T1000 (cell line): Measurements from ENCODE around the gene SCGB3A2.
"Not testable (repeated sequence)": the region's sequence is repeated elsewhere in the genome, so short reads cannot be mapped to it uniquely, and the experiment has no call there.

Experiments used
- DNase-seq: peaks from one replicate; lab custom pipeline; 2025; ENCODE audit warnings: mixed read lengths; lab: John Stamatoyannopoulos, UW

SCGB3A2 gene

DNA sequence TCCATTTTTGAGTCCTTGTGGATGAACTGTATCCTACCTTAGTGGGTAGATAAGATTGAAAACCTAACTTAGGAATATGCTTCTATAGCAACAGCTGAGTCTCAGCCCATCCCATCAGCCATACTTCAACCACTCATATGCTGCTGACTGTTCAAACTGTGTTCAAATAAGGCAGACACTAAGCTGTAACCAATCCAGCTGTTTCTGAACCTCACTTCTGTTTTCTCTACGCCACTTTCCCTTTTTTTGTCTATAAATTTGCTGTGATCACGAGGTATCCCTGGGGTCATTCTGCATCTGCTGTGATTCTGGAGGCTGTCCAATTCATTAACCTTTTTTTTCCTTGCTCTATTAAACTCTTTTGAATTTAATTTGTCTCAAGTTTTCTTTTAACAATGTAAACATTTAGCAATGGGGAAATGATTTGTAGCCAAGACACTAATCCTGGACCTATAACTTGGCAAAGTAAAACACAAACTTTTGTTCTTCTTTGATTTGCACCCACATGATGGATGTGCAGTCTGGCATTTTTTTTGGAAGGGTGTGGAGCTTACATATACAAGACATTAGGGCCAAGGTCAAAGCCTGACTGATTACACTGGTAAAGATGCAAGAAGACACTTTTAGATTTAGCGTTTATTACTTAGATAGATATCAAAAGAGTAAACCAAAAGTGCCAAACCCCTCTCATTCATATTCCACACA lies 14.9 kb upstream of the SCGB3A2 start:
- DNase-seq, result no peak

GRCh38 chr5:147869112-147869511 lies 9.4 kb upstream of the SCGB3A2 start:
- DNase-seq, result no peak

GRCh38 chr5:147869892-147870291 lies 8.6 kb upstream of the SCGB3A2 start:
- not testable (repeated sequence) for DNase-seq

- DNase-seq, result not testable (repeated sequence)
These were observed 6.4 kb upstream of the SCGB3A2 start for GRCh38 chr5:147871980-147872549.

DNA sequence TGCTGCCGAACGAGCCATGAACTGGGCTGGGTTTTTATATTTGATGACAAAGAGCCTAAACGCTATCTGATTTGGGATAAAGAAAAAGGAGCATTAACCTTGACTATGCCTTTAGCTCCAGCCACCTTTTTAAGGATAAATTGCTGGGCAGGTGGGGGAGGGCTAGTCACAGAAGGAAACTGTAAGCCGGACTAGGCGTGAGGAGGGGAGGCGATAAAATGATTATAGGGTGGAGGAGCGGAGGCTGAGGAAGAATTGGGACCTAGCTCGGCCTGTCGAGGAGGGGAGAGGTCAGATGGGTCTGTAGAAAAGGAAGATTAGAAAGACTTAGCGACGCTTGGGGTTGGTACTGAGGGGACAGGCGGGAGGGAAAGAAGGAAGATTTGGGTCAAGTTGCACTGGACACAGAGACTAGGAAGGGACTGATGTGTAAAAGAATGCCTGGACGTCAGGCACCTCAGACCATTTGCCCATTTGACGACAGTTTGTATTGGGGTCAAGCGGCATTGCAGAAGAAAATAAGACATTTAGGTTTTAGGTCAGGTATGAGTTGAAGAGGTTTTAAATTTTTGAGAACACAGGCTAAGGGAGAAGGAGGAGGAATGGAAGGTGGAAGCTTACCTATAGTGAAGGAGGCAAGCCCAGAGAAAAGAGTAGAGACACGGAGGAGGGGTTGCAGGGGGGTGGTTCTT lies 5.6 kb upstream of the SCGB3A2 start:
- not testable (repeated sequence) for DNase-seq

GRCh38 chr5:147874118-147874875 lies 4.2 kb upstream of the SCGB3A2 start:
- DNase-seq, result not testable (repeated sequence)

DNA sequence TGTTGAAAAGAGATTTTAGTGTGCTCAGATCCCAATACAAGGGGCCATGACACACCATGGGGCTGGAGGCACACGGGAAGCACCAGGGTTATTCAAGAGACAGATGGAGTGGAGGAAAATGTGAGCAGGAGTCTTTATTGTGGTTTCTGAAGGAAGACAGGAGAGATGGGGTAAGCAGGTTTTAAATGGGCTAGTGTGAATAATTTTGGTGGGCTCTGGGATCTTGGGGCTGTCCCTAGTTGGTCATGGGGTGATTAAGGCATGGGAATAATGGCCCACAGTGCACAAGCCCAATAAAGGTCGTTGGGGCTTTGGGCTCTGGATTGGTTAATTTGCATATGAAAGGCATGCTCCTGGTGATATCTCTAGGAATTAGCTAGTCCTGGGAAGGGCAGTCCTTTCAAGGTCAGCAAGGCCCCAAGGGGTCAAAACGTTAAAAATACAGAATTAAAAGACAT lies 3.6 kb upstream of the SCGB3A2 start:
- DNase-seq, result no peak

GRCh38 chr5:147876141-147876540 lies 2.4 kb upstream of the SCGB3A2 start:
- no peak for DNase-seq

DNA sequence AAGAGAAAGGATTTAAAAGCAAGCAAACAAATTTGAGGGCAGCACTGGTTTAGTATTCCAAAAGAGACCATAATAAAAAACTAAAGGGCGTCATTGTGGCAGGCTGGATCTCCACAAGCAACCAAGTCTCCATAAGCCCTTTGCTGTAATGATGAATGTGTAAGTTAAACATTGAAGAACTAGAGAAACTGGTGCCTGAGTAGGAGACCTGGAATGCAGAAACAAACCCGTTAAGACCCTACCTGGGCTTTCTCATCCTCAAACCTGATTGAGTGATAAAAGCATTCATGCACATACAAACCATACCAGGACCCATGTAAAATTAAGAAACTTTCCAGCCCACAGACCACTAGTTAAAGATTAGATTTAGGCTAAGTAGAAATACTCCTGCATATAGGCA lies 1.9 kb upstream of the SCGB3A2 start:
- no peak for DNase-seq

DNA sequence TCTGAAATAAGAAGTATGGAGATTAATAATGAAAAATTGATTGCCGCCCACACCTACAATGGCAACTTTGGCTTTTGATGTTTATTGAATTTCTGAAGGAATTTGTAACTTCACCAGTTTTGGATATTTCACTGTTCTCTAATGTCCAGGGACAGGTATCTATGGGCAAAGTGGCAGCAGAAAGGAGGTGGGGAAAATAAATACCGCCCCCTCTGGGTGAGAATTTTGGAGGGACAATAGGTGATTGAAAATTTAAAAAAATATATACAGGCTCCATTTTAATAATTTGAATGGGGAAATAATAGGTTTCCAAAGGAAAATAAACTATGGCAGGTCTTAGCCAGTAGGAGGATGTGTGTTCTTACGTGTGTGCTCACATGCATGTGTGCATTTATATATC lies 1.3 kb downstream of the SCGB3A2 start:
- no peak for DNase-seq

DNA sequence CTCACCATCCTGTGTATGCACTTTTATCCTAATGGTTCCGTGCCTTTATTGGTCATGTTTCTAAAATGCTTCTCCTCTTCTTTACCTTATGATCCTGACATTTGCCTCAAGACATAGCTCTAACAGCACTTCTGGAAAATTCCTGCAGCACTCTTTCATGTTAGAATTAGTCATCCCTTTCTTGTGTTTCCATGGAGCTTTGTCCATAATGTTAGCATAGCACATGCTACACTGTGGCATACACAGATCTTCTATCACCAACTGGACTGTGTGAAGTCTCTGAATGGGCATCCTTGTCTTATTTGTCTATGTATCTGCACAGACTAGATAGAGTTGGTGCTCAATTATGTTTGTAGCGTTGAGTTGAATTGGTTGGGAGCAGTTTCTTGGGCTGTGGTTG lies 2.0 kb downstream of the SCGB3A2 start:
- no peak for DNase-seq

DNA sequence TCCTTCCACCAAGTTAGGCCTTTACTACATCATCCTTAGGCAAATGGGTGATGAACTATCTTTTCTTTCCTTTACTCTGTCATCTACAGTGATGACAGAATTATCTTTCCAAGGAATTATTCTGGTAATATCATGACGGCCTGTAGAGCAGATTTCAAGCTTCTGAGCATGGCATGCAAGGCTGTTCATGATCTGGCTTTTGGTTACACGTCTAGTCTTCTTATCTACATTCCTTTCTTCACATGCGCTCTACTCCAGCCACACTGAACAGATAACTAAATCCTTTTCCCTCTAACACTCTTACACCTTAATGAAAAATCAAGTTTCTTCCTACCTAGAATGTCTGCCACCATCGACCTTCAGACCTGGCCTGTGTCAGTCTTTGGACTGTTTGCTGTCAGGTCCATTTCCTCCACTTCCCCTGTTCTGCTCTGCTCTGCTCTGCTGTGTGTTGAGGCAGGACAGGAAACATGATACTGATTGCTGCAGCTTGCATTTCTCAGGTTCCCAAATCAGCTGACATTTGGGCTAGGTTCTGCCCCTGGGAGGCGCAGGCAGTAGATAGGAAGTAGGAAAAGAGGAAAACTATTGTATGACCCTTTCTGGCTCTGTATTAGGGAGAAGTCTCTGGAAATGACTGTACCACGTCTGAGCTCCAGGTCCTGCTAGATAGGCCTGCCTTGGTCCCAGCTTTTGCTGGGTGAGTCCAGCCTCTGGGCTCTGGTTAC lies 4.2 kb downstream of the SCGB3A2 start:
- no peak for DNase-seq

DNA sequence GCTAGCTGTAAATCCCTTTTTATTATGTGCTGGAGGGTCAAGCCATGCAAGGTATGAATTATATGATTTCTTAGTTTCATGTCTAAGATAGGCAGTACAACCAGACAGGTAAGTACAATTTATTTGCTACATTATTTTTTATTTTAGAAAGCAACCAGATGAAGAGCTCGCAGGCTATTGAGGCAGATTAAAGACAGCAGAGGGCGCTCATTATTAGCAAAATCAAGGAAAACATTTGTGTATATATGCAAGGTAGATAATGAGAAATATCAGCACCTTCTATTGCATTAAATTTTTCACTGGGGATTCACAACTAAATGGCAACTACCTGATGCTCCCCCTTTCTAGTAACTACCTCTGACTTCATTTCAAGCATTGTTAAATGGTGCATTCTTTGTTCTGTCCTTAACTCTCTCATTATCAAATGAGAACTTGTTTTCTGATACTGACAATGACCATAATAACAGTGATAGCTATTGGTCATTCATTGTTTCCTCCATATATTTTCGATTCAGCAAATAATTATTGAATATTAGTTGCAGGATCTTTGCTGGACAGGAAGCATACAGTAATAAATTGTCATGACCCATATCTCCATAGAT lies 8.6 kb downstream of the SCGB3A2 start:
- DNase-seq, result no peak

DNA sequence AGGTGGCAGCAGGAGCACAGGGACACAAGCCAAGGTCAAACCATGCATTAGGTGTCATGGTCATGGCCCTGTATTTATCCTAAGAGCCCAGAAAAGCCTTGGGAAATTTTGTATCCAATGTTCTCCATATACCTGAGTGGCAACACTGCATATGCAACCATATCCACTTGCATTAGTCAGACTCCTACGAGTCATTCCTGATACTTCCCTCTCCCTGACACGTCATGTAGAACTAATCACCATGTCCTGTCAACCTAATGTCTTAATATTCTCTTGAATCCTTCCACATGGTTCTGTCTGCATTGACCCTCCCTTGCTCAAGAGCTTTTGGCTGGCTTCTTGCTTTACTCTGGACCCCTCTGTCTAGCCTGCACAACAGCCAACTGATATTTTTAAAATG lies 9.4 kb downstream of the SCGB3A2 start:
- no peak for DNase-seq

GRCh38 chr5:147892696-147893296 lies 14.3 kb downstream of the SCGB3A2 start:
- DNase-seq, result no peak

- no peak for DNase-seq
These were observed 15.3 kb downstream of the SCGB3A2 start for GRCh38 chr5:147893820-147894219.

GRCh38 chr5:147895864-147896263 lies 17.4 kb downstream of the SCGB3A2 start:
- no peak for DNase-seq

DNA sequence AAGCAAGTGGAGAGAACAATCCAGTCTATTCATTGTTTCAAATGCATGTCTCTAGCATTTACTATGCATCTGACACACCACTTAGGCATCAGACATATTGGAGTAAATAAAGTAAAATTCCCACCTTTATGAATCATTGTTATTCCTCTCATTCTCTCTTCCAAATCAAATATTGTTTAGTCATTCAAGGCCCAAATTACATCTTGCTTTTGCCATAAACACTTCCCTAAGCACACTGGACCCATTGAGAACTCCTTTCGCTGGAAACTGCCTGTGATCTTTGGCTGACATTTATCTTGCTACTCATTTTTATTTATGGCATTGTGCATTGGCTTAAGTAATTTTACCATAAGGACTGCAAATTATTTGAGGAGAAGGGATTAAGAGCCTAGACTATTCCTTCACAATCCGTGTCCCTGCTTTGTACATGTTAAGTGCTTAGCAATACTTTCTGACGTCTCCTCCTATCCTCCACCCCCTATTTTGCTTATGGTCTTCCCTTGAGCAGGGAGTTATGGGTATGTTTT lies 20.4 kb downstream of the SCGB3A2 start:
- no peak for DNase-seq

GRCh38 chr5:147901599-147902039 lies 23.1 kb downstream of the SCGB3A2 start:
- DNase-seq, result no peak

GRCh38 chr5:147902609-147903115 lies 24.2 kb downstream of the SCGB3A2 start:
- no peak for DNase-seq
